Upper lobe of left lung (tissue), 4 donors: ENCODE data around the gene PDZD2.

Experiments used
- EP300 ChIP-seq, 4 donors: sonication (generic); formaldehyde crosslinking; IDR thresholded peaks; one replicate each; pipeline ENCODE4 v1.5.1; 2017; ENCODE audit warnings: antibody characterized with exemption in 4 of 4, control low read depth in 2 of 4
- POLR2A ChIP-seq, 4 donors: fragments of 450-650 bp; IDR thresholded peaks; one replicate each; pipeline ENCODE4 v1.5.1; 2016 to 2017; ENCODE audit warnings: antibody characterized with exemption in 4 of 4, mild to moderate bottlenecking in 2 of 4
- TF ChIP-seq, protein P1 (sequence below), 6 experiments: fragments of 450-650 bp in 4 of 6; fragments of 200-600 bp in 2 of 6; sonication (generic) in 2 of 6; IDR thresholded peaks; one replicate each; pipeline ENCODE4 v1.5.1; 2016 to 2019; ENCODE audit warnings: antibody characterized with exemption in 6 of 6

DNA sequence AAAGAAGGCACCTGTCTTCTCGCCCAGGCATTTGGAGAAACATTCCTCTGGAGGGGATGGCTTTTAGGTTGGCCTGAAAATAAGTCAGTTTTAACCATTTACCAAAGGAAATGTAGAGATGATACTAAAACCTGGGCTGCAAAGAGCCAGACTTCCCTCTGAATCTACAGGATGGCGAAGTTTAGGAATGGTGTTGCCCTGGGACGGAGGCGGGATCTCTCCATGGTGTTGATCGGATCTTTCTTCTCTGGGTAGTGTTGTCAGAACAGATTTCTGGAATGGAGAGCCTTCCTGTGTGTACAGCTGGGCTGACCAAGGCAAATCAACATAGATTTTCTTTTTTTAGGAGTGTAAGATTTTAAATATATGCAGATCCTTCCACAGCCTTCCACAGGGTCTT lies 159.2 kb downstream of the PDZD2 start:
- TF ChIP-seq, protein P1, sequence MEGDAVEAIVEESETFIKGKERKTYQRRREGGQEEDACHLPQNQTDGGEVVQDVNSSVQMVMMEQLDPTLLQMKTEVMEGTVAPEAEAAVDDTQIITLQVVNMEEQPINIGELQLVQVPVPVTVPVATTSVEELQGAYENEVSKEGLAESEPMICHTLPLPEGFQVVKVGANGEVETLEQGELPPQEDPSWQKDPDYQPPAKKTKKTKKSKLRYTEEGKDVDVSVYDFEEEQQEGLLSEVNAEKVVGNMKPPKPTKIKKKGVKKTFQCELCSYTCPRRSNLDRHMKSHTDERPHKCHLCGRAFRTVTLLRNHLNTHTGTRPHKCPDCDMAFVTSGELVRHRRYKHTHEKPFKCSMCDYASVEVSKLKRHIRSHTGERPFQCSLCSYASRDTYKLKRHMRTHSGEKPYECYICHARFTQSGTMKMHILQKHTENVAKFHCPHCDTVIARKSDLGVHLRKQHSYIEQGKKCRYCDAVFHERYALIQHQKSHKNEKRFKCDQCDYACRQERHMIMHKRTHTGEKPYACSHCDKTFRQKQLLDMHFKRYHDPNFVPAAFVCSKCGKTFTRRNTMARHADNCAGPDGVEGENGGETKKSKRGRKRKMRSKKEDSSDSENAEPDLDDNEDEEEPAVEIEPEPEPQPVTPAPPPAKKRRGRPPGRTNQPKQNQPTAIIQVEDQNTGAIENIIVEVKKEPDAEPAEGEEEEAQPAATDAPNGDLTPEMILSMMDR (IDR thresholded peaks at IDR 0.05): no peak
- TF ChIP-seq EP300 (IDR thresholded peaks at IDR 0.05) (no peak), POLR2A (IDR thresholded peaks at IDR 0.05) (no peak)
